Activated naive CD8-positive, alpha-beta T cell treated with anti-CD3 and anti-CD28 coated beads for 36 hours (primary cell): ENCODE measurements around the gene GRK5. TPM values are rescaled to one million over a fixed set of nuclear protein-coding genes. Genes with fewer than 3 reads are reported as not detected.

Experiments used
- DNase-seq: peaks from one replicate; pipeline ENCODE4 v3.0.0; 2021
- H3K27ac Mint-ChIP-seq: one replicate; pipeline ENCODE4 v1.8.0; 2022; ENCODE audit warnings: mild to moderate bottlenecking, moderate library complexity, mixed read lengths
- H3K27me3 Mint-ChIP-seq: one replicate; pipeline ENCODE4 v1.8.0; 2022; ENCODE audit warnings: mild to moderate bottlenecking, mixed read lengths
- H3K36me3 Mint-ChIP-seq: one replicate; pipeline ENCODE4 v1.8.0; 2021; ENCODE audit warnings: mild to moderate bottlenecking, mixed read lengths
- H3K4me1 Mint-ChIP-seq: one replicate; pipeline ENCODE4 v1.8.0; 2021; ENCODE audit warnings: mixed read lengths
- H3K4me3 Mint-ChIP-seq: one replicate; pipeline ENCODE4 v1.8.0; 2022; ENCODE audit warnings: mild to moderate bottlenecking, moderate library complexity, mixed read lengths
- H3K9me3 Mint-ChIP-seq: one replicate; pipeline ENCODE4 v1.8.0; 2022; ENCODE audit warnings: mixed read lengths
- total RNA-seq, 2 experiments: library from RNA; stranded (reverse); gene quantifications; one replicate each; pipeline ENCODE4 v1.2.3, GENCODE V29; 2021

Gene GRK5
- total RNA-seq, 2 experiments from 2014 or later, result 12.8 TPM

DNA sequence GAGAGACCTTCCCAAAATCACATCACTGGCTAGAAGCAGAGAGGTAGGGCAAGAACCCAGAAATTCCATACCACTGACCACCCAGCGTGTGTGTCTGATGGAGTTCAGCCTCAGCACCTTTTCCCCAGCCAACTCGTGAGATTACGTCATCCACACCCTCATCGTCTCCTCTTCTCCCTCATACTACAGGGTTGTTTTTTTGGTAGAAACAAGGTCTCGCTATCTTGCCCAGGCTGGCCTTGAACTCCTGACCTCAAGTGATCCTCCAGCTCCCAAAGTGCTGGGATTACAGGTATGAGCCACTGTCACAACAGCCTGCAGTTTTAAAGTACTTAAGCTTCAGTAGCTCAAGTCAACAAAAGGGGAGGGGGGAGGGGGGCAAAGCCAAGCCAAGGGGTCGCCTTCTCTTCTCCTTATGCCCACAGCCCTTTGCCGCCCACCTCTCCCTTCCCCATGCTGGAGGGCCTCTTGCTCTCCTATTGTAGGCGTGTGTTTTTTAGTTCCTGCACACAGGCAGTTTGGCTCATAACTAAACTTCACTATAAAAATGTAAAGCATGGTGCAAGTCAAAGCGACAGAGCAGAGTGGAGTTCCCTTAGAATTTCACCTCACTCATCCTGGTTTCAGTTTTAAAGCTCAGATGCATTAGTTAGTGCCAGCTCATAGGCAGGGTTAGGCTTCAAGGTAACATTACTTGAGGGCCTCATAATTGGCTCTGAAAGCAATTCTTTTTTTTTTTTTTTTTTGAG, 23.5 kb upstream of the GRK5 start:
- Mint-ChIP-seq H3K9me3 (no peaks in the 10 kb centered on the region), H3K4me1 (peaks cover 8% of the 10 kb centered on the region), H3K27ac (no peak overlapping the region), H3K36me3 (peaks cover 1% of the 10 kb centered on the region), H3K4me3 (no peak overlapping the region), H3K27me3 (no peaks in the 10 kb centered on the region)
- no peak for DNase-seq

DNA sequence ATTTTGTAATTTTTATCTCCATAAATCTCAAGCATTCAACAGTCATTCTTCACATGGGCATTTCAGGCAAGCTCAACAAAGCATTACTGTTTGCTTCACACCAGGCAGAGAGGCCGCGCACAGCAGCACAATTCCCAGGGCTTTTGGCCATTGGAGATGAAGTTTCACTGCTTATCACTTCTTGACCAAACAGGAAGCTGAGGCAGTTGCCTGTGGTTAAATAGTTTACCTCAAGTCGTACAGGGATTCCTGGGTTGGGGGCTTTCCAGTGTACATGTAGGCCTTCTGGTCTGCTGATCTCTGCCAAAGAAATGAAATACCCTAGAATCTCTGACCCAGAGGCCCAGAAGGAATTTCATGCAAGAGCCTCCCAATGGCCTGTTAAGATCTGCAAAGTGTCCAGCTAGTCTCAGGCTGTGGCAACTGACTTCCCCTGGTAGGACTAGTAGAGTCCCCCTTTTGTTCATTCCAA, 17.5 kb upstream of the GRK5 start:
- no peak overlapping the region for H3K27ac Mint-ChIP-seq
- DNase-seq, result peak; percentile 13
- no peaks in the 10 kb centered on the region for H3K27me3 Mint-ChIP-seq
- no peak overlapping the region for H3K4me3 Mint-ChIP-seq
- no peaks in the 10 kb centered on the region for H3K36me3 Mint-ChIP-seq
- peaks cover 21% of the 10 kb centered on the region for H3K4me1 Mint-ChIP-seq
- no peaks in the 10 kb centered on the region for H3K9me3 Mint-ChIP-seq

DNA sequence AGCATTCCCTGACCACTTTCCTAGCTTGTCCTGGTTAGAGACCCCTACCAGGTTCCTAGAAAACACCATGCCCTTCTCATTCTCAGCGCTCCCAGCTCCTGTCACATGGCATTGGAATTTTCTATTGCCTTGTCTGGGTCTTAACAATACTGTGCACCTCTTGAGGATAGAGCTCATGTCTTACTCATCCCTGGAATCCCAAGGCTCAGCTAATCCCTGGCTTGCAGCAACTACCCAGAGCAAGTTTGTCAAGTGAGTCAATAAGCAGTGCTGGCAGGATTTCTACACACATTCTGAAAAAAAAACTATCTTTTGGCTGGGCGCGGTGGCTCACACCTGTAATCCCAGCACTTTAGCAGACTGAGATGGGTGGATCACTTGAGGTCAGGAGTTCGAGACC, 17.0 kb upstream of the GRK5 start:
- Mint-ChIP-seq H3K4me3 (no peak overlapping the region), H3K27ac (no peak overlapping the region), H3K9me3 (no peaks in the 10 kb centered on the region), H3K4me1 (peaks cover 21% of the 10 kb centered on the region), H3K27me3 (no peaks in the 10 kb centered on the region), H3K36me3 (no peaks in the 10 kb centered on the region)
- DNase-seq, result no peak

DNA sequence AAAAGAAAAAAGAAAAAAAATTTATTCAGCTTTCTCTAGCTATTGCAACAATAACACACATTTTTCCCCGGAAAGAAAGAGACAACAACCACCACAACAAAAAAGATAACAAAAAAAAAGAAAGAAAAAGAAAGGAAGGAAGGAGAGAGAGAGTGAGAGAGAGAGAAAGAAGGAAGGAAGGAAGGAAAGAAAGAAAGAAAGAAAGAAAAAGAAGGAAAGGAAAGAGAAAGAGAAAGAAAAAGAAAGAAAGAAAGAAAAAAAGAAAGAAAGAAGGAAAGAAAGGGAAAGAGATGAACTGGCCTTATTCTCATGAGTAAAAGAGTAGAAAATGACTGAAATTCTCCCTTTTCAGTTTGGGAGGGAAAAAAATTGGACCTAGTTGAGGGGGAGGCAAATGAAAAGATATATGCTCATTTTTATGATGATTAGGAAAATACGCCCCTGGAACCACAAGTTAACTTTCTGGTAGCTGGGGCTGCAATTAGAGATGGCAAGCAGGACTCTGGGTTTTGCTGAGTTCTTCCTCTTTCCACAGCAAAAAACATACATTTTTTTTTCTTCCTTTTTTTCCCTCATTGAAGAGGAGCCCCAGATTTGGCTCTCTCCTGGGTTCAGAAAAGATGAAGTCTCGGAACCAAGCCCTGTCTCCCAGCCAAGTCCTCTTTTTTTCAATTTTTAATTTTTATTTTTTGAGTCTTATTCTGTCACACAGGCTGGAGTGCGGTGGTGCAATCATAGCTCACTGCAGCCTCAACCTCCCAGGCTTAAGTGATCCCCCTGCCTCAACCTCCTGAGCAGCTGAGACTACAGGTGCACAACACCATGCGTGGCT, 16.2 kb upstream of the GRK5 start:
- H3K36me3 Mint-ChIP-seq, result no peaks in the 10 kb centered on the region
- H3K4me3 Mint-ChIP-seq, result no peak overlapping the region
- H3K27me3 Mint-ChIP-seq, result no peaks in the 10 kb centered on the region
- no peak for DNase-seq
- no peaks in the 10 kb centered on the region for H3K9me3 Mint-ChIP-seq
- H3K4me1 Mint-ChIP-seq, result peaks cover 21% of the 10 kb centered on the region
- no peak overlapping the region for H3K27ac Mint-ChIP-seq

DNA sequence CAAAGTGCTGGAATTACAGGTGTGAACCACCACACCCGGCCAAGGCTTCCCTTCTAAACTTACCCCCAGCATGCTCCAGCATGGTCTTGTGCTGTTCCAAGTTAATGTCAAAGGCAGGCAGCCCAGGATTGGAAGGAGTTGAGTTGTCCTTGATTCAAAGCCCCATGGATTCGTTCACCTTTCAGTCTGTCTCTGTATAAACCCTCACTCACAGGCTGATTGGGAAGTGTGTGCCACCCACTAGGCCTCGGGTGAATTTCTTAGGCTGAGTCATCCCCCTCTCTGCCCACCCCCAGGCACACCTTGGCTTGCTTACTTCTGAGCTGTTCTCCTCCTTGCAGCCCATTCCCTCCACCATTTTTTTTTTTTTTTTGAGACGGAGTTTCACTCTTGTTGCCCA, 15.5 kb upstream of the GRK5 start:
- Mint-ChIP-seq H3K36me3 (no peaks in the 10 kb centered on the region), H3K9me3 (no peaks in the 10 kb centered on the region), H3K27me3 (no peaks in the 10 kb centered on the region), H3K27ac (no peak overlapping the region), H3K4me1 (peaks cover 21% of the 10 kb centered on the region), H3K4me3 (no peak overlapping the region)
- DNase-seq, result no peak

DNA sequence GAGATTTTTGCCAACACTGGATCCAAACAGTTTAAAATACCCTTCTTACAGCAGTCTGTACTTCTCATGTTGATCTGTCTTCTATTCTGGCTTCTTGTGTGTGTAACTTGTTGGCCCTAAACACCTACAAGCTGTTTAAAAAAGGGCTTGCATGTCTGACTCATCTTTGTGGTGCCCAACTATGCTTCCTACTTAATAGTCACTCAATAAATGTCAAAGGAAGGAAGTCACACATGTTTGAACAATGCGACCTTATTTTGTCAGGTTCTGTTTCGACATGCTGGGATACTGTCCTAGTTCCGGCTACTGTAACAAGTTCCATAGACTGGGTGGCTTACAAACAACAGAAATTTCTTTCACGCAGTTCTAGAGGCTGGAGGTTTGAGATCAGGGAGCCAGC, 9.4 kb upstream of the GRK5 start:
- DNase-seq, result no peak
- peaks cover 4% of the 10 kb centered on the region for H3K27me3 Mint-ChIP-seq
- H3K27ac Mint-ChIP-seq, result peak overlapping the region; percentile 83
- no peak overlapping the region for H3K4me3 Mint-ChIP-seq
- H3K4me1 Mint-ChIP-seq, result peaks cover 17% of the 10 kb centered on the region
- H3K36me3 Mint-ChIP-seq, result no peaks in the 10 kb centered on the region
- H3K9me3 Mint-ChIP-seq, result no peaks in the 10 kb centered on the region

DNA sequence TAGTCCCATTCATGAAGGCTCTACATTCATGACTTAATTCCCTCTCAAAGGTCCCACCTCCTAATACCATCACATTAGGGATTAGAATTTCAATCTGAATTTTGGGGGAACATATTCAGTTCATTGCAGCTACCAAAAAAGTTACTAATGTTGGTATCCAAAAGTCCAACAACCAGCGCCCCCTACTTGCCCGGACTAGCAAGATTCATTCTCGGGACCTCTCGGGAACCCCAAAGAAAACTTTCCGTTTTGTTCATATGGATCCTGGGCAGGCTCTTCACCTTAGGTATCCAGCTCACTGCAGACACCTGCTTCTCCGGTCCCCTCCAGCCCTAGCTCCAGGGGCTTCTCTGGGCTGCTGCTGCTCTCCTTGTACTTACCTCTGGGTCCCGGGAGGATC, 8.9 kb upstream of the GRK5 start:
- DNase-seq, result peak; percentile 17
- H3K36me3 Mint-ChIP-seq, result no peaks in the 10 kb centered on the region
- H3K9me3 Mint-ChIP-seq, result no peaks in the 10 kb centered on the region
- H3K27me3 Mint-ChIP-seq, result peaks cover 4% of the 10 kb centered on the region
- no peak overlapping the region for H3K4me3 Mint-ChIP-seq
- H3K27ac Mint-ChIP-seq, result peak overlapping the region; percentile 83
- peaks cover 17% of the 10 kb centered on the region for H3K4me1 Mint-ChIP-seq

DNA sequence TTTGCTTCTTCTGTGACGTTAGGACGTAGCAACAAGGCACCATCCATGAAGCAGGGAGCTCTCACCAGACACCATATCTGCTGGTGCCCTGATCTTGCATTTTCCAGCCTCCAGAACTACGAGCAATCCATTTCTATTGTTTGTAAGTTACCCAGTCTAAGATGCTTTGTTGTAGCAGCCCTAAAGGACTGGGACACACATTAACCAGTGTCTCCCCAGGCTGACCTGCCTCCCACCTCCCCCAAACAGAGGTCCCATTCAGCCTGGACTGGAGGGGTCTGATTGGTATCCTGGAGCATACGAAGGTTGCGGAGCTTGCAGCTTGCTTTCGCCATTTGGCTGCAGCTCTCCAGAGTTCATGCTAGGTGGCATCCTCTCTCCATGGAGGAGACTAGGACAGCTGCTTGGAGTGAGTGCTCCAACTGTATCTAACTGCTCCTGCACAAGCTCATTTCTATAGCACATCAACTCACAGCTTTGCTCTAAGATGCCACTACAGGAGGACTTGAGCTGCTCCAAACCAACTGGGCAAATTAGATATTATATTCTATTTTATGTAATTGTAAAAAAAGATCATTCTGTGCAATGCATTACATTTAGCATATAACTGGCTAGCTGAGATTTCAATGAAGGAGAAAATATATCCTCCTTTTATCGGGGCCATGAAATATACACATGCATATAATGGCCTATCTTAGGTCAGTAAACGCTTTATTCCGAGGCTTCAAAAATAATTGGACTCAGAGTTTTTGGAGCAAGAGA, 8.0 kb upstream of the GRK5 start:
- H3K4me1 Mint-ChIP-seq, result peaks cover 17% of the 10 kb centered on the region
- peaks cover 4% of the 10 kb centered on the region for H3K27me3 Mint-ChIP-seq
- peak overlapping the region; percentile 55 for H3K27ac Mint-ChIP-seq
- no peak overlapping the region for H3K4me3 Mint-ChIP-seq
- no peaks in the 10 kb centered on the region for H3K36me3 Mint-ChIP-seq
- peak; percentile 13 for DNase-seq
- no peaks in the 10 kb centered on the region for H3K9me3 Mint-ChIP-seq

DNA sequence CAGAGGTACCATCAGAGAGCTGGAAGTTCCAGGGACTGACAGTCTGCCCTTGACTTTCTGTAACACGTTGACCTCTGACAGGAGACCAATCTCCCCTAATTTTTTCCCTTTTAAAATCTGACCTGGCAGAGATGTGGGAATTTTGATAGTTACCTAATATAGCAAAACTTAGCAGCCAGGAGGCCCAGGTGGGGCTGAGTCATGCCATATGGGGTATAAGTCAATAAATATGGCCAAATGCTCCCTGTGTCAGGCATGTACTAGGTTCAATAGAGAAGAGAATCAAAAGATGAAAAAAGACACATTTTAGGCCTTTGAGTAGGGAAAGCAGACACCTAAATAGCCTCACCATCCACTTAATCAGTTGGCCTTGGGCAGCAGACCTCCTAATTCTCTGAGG, 6.1 kb upstream of the GRK5 start:
- peaks cover 22% of the 10 kb centered on the region for H3K4me1 Mint-ChIP-seq
- H3K27ac Mint-ChIP-seq, result no peak overlapping the region
- DNase-seq, result no peak

DNA sequence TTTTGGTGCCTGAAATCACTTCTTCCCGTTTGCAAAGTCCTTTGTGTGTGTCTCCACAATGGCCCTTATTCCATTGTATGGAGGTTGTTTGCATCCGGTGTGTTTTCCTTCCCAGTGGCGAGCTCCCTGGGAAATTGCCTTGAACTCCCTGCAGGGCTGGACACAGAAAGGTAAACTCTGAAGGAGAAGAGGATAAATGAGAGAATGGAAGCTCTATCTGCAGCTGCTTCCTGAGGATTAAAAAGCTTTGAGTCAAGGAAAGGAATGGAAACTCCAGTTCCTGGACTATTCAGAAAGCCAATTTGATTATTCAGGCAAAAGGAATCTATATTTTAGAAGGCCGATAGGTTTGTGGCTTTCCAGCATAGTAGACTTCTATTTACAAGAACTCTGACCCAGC, 4.4 kb upstream of the GRK5 start:
- H3K27me3 Mint-ChIP-seq, result peaks cover 4% of the 10 kb centered on the region
- H3K36me3 Mint-ChIP-seq, result no peaks in the 10 kb centered on the region
- H3K4me1 Mint-ChIP-seq, result peaks cover 19% of the 10 kb centered on the region
- no peak overlapping the region for H3K4me3 Mint-ChIP-seq
- DNase-seq, result no peak
- no peak overlapping the region for H3K27ac Mint-ChIP-seq
- H3K9me3 Mint-ChIP-seq, result no peaks in the 10 kb centered on the region

More for the DNA sequence above, 6.1 kb upstream of the GRK5 start:
- no peaks in the 10 kb centered on the region for H3K36me3 Mint-ChIP-seq
- no peak overlapping the region for H3K4me3 Mint-ChIP-seq
- H3K9me3 Mint-ChIP-seq, result no peaks in the 10 kb centered on the region
- H3K27me3 Mint-ChIP-seq, result peaks cover 4% of the 10 kb centered on the region

DNA sequence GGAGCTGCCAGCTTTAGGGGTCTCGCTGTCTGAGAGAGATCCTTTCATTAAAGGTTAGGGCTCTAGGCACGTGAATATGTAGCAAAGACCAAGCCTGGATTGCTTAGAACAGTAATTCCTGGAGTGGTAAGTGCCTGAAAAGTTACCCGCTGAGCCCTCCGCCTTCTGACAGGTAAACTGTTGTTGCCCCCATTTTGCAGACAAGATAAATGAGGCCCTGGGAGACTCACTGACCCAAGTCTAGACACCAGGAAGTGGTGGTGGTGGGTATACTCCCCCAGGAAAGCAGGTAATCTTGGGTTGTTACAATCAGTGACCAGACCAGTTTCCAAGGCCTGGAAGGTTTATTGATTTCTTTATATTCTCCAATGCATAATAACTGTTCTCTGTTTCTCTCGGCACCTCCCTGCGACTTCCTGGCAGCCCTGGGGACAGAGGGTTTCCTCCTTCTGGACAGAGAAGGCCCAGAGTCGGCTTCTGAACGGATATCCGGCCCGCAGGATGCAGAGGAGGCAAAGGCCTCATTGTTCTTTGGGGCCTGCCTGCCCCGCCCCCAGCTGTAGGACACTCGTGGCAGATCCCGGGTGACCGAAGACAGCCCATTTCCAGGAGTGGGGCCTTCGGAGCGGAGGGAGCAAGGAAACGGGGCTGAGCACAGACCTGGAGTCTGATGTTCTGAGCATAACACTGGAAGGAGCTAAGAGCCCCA, 1.3 kb upstream of the GRK5 start:
- Mint-ChIP-seq H3K4me3 (peak overlapping the region; percentile 88), H3K4me1 (peaks cover 34% of the 10 kb centered on the region), H3K36me3 (no peaks in the 10 kb centered on the region), H3K27me3 (no peaks in the 10 kb centered on the region), H3K9me3 (no peaks in the 10 kb centered on the region), H3K27ac (peak overlapping the region; percentile 90)
- peak; percentile 52 for DNase-seq

DNA sequence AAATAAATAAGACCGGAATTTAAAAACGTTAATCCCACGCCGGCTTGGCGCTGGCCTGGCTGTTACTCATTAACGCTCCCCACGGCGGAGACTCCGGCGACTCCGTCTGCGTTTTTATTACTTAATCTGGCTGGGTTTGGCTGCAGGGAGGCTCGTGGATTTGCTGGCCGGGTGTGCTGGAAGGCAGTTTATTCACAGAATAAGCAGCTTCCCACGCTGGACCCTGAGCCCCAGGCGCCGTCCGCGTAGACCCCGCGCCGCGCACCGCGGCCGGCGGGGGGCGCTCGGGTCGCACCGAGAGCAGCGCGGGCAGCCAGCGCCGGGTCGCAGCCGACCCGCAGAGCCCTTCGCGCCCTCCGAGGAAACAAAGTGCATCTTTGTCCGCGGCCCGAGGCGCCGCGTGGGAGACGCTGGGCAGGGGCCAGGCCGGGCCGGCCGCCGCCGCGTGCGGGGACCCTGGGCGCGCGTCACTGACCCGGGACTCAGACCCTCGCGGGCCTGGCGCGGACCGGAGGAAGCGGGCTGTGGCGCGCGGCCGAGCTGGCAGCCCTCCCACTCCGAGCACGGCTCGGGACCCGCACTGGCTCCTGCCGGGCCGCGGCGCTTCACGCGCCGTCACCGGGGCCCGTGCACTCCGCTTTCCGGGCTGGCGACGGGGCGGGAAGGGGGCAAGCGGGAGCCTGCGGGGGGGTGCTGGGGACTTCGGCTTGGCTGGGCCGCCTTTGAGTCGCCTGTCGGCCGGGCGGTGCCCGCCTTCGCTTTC, 587 bp upstream of the GRK5 start:
- peak; percentile 85 for DNase-seq
- Mint-ChIP-seq H3K9me3 (no peaks in the 10 kb centered on the region), H3K4me1 (peaks cover 41% of the 10 kb centered on the region), H3K4me3 (peak overlapping the region; percentile 88), H3K27me3 (no peaks in the 10 kb centered on the region), H3K27ac (peak overlapping the region; percentile 90), H3K36me3 (no peaks in the 10 kb centered on the region)

DNA sequence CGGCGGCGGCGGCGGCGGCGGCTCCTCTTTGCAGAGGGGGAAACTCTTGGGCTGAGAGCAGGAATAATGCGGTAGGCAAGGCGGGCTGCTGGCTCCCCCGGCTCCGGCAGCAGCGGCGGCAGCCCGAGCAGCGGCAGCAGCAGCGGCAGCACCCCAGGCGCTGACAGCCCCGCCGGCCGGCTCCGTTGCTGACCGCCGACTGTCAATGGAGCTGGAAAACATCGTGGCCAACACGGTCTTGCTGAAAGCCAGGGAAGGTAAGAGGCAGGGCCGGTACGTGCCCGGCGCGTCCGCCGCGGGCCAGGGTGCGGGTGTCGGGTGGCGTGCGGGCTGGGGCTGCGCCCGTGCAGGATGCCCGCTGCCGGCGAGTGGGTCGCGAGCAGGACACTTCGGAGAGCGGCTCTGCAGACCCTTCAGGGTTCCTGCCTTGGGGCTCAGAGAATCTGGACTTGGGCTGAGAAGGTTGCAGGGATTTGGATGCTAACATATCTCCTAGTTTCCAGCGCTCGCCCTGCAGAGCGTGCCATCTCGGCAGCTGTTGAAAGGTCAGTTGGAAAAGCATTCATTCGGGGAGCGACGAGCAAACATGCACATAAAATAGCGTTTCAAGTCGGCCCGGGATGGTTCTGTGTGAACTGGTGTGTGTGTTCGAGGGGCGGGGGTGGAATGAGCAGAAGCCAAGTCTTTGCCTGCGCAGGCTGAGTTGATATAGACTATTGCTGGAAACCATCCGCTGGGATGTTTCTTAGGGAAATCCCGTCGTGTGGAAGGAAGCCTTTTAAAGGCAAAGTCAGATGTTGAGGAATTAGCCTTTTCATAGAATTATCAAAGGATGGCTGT, 562 bp downstream of the GRK5 start:
- H3K36me3 Mint-ChIP-seq, result peaks cover 5% of the 10 kb centered on the region
- H3K27me3 Mint-ChIP-seq, result no peaks in the 10 kb centered on the region
- H3K27ac Mint-ChIP-seq, result peak overlapping the region; percentile 88
- H3K4me3 Mint-ChIP-seq, result peak overlapping the region; percentile 89
- H3K9me3 Mint-ChIP-seq, result no peaks in the 10 kb centered on the region
- DNase-seq, result peak; percentile 60
- peaks cover 53% of the 10 kb centered on the region for H3K4me1 Mint-ChIP-seq
